BE2C (cell line): Measurements from ENCODE around the gene ZC2HC1C.

Source experiments
- DNase-seq: peaks from one replicate; pipeline ENCODE4 v3.0.0-alpha.2; 2020
- H3K27me3 ChIP-seq: fragments of 250-450 bp; sonication (Bioruptor Pico); 2 replicates; pipeline ENCODE4 v1.5.1; 2020; ENCODE audit warnings: mild to moderate bottlenecking
- H3K36me3 ChIP-seq: fragments of 250-450 bp; sonication (Bioruptor Pico); 2 replicates; pipeline ENCODE4 v1.5.1; 2020; ENCODE audit warnings: mild to moderate bottlenecking
- H3K4me1 ChIP-seq: fragments of 250-450 bp; sonication (Bioruptor Pico); 2 replicates; pipeline ENCODE4 v1.5.1; 2020
- H3K4me3 ChIP-seq: 2 replicates; pipeline ENCODE4 v1.5.1; 2011; ENCODE audit warnings: low read depth, low read length
- H3K9me3 ChIP-seq: fragments of 250-450 bp; sonication (Bioruptor Pico); 2 replicates; pipeline ENCODE4 v1.5.1; 2020
- CTCF ChIP-seq: IDR thresholded peaks from 2 replicates; pipeline ENCODE4 v1.5.1; 2012; ENCODE audit warnings: mild to moderate bottlenecking, low read depth, low read length

Gene ZC2HC1C

GRCh38 chr14:75032939-75033338 lies 36.5 kb upstream of the ZC2HC1C start:
- H3K27me3 ChIP-seq: no peaks in the 10 kb centered on the region
- no peak for DNase-seq
- no peak for TF ChIP-seq CTCF
- H3K36me3 ChIP-seq: peaks cover 28% of the 10 kb centered on the region
- no peak overlapping the region for H3K4me3 ChIP-seq
- H3K4me1 ChIP-seq: no peaks in the 10 kb centered on the region
- H3K9me3 ChIP-seq: no peaks in the 10 kb centered on the region

GRCh38 chr14:75040507-75040906 lies 28.9 kb upstream of the ZC2HC1C start:
- no peak for DNase-seq
- Histone ChIP-seq H3K9me3 (no peaks in the 10 kb centered on the region), H3K4me3 (no peak overlapping the region), H3K4me1 (no peaks in the 10 kb centered on the region; the same call in 1 of the 2 replicates), H3K36me3 (peaks cover 39% of the 10 kb centered on the region), H3K27me3 (no peaks in the 10 kb centered on the region)
- TF ChIP-seq CTCF: no peak

GRCh38 chr14:75040959-75041358 lies 28.5 kb upstream of the ZC2HC1C start:
- H3K36me3 ChIP-seq: peaks cover 39% of the 10 kb centered on the region
- no peak for DNase-seq

GRCh38 chr14:75041613-75042012 lies 27.8 kb upstream of the ZC2HC1C start:
- no peak overlapping the region for H3K4me3 ChIP-seq
- peaks cover 37% of the 10 kb centered on the region for H3K36me3 ChIP-seq
- no peaks in the 10 kb centered on the region; the same call in 1 of the 2 replicates for H3K4me1 ChIP-seq

More at GRCh38 chr14:75040959-75041358, 28.5 kb upstream of the ZC2HC1C start:
- no peaks in the 10 kb centered on the region; the same call in 1 of the 2 replicates for H3K4me1 ChIP-seq
- H3K9me3 ChIP-seq: no peaks in the 10 kb centered on the region
- H3K4me3 ChIP-seq: no peak overlapping the region
- TF ChIP-seq CTCF: no peak
- no peaks in the 10 kb centered on the region for H3K27me3 ChIP-seq

GRCh38 chr14:75042035-75042434 lies 27.4 kb upstream of the ZC2HC1C start:
- no peaks in the 10 kb centered on the region for H3K9me3 ChIP-seq
- peak; percentile 36 for DNase-seq
- no peaks in the 10 kb centered on the region; the same call in 1 of the 2 replicates for H3K4me1 ChIP-seq
- no peak overlapping the region for H3K4me3 ChIP-seq
- H3K36me3 ChIP-seq: peaks cover 35% of the 10 kb centered on the region
- H3K27me3 ChIP-seq: no peaks in the 10 kb centered on the region
- TF ChIP-seq CTCF: no peak

More at GRCh38 chr14:75041613-75042012, 27.8 kb upstream of the ZC2HC1C start:
- no peak for DNase-seq
- H3K27me3 ChIP-seq: no peaks in the 10 kb centered on the region
- H3K9me3 ChIP-seq: no peaks in the 10 kb centered on the region
- no peak for TF ChIP-seq CTCF

- no peak for TF ChIP-seq CTCF
- DNase-seq: no peak
- no peaks in the 10 kb centered on the region for H3K9me3 ChIP-seq
- H3K27me3 ChIP-seq: no peaks in the 10 kb centered on the region
- H3K4me3 ChIP-seq: no peak overlapping the region
- no peaks in the 10 kb centered on the region; the same call in 1 of the 2 replicates for H3K4me1 ChIP-seq
- H3K36me3 ChIP-seq: peaks cover 25% of the 10 kb centered on the region
These were observed 25.1 kb upstream of the ZC2HC1C start for GRCh38 chr14:75044322-75044721.
